NCI-H187 treated with DMSO at 0.1 percent for 48 hours (cell line): ENCODE results near the gene IL17RC.

Experiments
- DNase-seq: peaks from one replicate; lab custom pipeline; 2025; lab: John Stamatoyannopoulos, UW

IL17RC gene

GRCh38 chr3:9946112-9947024 is 29.5 kb downstream of the IL17RC start:
- DNase-seq, result no peak

- no peak for DNase-seq
Measured at GRCh38 chr3:9947025-9947995, 30.4 kb downstream of the IL17RC start.

GRCh38 chr3:9948586-9948985 is 31.7 kb downstream of the IL17RC start:
- DNase-seq, result no peak

- DNase-seq, result no peak
Measured at GRCh38 chr3:9949115-9949514, 32.2 kb downstream of the IL17RC start.

GRCh38 chr3:9949626-9950025 is 32.7 kb downstream of the IL17RC start:
- no peak for DNase-seq

GRCh38 chr3:9951126-9951525 is 34.2 kb downstream of the IL17RC start:
- DNase-seq, result no peak

- no peak for DNase-seq
Measured at GRCh38 chr3:9951598-9951961, 34.7 kb downstream of the IL17RC start.

- no peak for DNase-seq
Measured at GRCh38 chr3:9951962-9952805, 35.3 kb downstream of the IL17RC start, which contains the start of gene PRRT3. Gene PRRT3, minus strand, starts transcription at chr3:9952408. Its CDS starts 2,293 bp downstream, at chr3:9950115.

- peak; percentile 13 for DNase-seq
Measured at GRCh38 chr3:9955067-9955502, 38.2 kb downstream of the IL17RC start.

- DNase-seq, result no peak
Measured at GRCh38 chr3:9955611-9956352, 38.9 kb downstream of the IL17RC start.

GRCh38 chr3:9957214-9957613 is 40.3 kb downstream of the IL17RC start:
- no peak for DNase-seq

GRCh38 chr3:9965200-9965875 is 48.4 kb downstream of the IL17RC start:
- DNase-seq, result no peak

- DNase-seq, result no peak
Measured at GRCh38 chr3:9966841-9967240, 49.9 kb downstream of the IL17RC start.

- DNase-seq, result no peak
Measured at GRCh38 chr3:9969632-9970019, 52.7 kb downstream of the IL17RC start.

GRCh38 chr3:9970020-9970652 is 53.2 kb downstream of the IL17RC start:
- DNase-seq, result no peak

GRCh38 chr3:9976721-9977709 is 60.1 kb downstream of the IL17RC start:
- no peak for DNase-seq

GRCh38 chr3:9978710-9979305 is 61.9 kb downstream of the IL17RC start:
- DNase-seq, result no peak

GRCh38 chr3:9980251-9980650 is 63.4 kb downstream of the IL17RC start:
- no peak for DNase-seq
